AG20443 (cell line): ENCODE data around the gene SLC35D1.
A peak's percentile ranks its signal among the peaks of the same experiment; 100 is the strongest.

ENCODE experiments used
- DNase-seq: peaks from one replicate; pipeline ENCODE4 v3.0.0; 2012; ENCODE audit warnings: low spot score, mixed read lengths

SLC35D1 gene

DNA sequence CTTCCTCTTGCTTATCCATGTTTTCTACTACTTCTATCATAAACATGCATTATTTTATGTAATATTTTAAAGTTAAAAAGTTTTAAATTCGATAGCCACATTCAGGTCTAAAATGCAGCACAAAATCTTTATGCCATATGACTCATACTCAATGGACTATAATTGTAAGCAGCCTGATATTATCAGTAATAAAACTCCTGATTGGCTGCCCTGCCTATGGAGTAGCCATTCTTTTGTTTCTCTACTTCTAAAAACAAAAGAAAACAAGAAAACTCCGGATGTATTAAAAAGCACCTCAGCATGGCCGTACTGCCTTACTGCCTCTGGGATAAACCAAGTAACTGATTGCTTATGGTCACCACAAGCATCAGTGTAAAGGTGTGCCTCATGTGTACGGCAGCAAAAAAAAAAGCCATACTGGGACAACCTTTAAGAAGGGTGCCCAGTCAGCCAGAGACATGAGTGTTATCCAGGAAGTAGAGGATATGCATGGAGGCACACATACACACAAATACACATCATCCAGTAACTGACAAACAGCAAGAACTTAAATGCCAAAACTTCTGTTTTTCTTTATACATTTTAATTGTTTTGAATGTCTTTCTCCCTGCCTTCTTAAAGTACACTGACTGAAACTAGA lies 9.2 kb downstream of the SLC35D1 start:
- DNase-seq: no peak

DNA sequence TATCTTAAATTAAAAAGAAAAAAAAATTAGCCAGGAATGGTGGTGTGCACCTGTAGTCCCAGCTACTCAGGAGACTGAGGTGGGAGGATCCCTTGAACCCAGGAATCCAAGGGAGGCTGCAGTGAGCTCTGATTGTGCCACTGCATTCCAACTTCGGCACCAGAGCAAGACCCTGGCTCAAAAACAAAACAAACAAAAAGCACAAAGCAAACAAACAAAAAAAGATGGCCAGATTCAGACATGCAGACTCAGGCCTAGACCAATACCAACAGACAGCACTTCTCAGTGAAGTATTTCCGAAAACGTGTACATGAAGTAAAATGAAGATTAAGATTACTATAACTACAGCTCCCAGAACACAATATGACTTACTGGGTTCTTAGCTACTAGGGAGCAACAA lies 10.6 kb downstream of the SLC35D1 start:
- no peak for DNase-seq

DNA sequence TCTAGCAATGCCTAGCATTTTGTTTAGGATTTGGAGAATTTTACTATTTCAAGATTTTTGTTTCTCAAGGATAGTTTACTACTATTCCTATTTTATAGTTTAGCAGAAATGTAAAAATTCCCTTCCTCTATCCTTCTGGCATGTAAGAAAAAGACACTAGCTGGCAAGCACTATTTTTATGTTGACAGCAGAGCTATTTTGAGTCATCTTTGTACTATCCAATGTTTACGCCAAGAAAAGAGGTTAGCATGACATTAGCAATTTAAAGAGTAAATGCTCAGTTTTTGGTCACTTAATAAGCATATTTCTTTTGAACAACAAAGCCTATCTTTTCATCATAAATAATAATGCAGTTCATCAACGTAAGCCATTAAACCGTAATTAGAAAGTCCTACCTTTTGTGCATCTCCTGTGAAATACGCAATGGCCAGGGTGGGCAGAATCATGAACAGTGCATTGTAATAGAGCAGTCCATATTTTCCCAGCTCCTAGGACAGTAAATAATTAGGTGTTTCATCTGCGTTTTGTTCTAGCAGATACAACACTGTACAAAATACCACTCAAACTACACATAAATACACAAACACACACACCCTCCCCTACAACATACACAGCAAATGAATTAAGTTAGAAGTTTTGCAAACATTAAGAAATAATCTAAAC lies 12.0 kb downstream of the SLC35D1 start:
- peak; percentile 63 for DNase-seq

DNA sequence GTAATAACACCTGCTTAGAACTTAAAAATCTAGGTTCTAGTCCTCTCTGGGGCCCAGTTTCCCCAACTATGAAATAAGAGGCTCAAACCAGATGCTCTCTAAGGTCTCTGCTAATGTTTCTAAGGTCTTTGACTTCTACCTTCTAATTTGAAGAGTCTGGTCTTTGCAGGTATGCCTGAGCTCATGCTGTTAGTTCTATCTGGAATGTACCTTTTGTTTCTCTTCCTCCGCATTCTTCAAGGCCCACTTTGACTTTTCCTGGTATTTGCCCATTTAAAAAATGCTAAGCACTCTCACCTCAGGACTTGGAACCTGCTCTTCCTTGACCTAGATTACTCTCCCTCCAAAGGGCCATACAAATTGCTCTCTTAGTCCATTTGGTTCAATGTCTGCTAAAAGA lies 13.5 kb downstream of the SLC35D1 start:
- DNase-seq: no peak

DNA sequence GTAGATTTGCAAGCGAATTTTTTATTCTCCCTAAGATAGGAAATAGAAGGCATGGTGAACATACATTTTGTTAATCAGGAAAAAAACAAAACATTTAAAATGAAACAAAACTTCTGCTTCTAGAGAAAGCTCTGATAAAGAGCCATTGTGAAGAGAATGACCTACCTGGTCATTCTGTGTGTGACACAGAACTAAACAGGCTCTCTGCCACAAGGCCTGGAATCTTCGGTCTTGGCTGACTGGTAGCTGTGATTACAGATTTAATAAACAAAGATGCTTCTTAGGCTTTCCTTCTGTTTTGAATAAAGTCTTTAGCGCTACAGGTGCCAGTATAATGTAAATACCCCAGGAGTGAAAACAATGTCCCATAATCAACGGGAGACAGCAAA lies 22.1 kb downstream of the SLC35D1 start:
- DNase-seq: no peak

DNA sequence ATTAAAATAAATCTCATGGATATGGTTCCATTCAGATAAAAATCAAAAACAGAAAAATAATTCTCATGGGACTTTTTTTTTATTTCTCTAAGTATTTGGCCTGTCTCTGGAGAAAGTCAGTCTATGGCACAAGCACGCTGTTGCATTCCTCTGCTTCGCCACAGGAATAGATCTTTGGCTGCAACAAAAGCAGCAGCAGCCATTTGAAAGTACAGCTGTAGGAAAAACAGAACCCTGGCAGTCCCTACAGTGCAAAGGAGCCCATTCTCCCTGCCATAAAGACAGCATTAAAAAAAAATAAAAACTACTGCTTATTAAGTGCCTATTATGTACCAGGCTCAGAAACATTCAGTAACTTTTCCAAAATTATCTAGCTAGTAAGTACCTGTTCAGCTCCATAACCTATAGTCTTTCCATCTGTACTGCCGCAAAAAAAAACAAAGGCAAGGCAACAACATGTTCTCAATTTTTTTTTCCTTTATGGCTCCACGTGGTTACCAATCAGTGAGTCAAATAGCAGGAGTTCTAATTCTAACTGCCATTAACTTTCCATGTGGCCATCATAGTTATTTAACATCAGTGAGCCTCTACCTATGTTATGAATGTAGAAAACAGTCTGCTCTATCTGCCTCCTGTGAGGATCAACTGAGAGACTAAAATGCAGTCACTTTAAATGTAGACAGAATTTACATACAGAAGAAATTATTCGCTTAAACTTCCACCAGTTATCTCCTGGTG lies 22.7 kb downstream of the SLC35D1 start:
- DNase-seq: peak; percentile 41

DNA sequence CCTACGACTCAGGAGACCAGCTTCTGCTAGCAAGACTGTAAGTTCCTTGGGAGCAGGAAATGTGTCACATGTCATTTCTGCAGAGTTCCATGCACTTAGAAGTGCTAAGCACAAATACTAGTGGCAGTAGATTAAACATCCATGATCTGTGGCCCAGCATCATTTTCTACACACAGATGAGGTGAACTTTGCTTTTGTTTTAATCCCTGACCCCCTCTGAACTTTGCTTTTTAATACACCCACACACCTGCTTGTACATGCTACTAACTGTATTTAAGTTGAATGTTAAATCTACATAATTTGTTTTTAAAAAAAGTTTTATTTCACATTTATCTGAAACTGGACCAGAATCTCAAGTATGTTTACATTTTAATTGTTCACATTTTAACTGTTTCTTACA lies 24.5 kb downstream of the SLC35D1 start:
- DNase-seq: no peak

DNA sequence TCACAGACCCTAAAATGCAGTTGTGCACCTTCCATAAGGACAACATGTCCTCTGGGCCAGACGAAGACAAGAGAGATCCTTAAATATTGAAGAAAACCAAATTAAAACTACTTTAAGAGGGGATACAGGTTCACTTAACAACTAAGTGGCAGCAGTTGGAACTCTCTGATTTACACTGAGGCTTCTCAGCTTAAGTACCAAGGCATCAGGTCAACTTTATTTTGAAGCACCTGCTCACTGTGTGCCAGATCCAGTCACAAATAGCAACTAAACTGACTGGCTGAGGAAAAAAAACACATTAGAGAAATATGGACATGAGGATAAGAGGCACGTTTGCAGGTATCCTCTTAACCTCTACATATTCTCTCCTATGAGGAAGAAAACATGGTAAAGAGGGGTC lies 33.2 kb downstream of the SLC35D1 start:
- no peak for DNase-seq

DNA sequence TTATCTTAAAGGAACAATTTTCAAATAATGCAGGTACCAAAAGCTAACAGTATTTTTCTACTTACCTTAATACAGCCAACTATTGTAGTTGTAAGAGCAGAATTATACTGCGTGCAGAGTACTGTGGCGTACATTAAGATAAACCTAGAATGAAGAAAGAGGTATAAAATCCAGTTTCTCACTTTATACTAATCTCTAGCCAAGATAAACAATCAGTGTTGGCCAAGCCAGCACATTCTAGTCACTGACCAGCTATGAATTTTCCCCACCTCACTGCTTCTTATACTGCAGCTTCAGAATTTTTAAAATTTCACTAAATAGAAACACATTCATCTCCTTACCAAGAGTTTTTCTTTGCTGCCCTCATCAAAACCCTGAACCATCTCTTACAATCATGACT lies 33.6 kb downstream of the SLC35D1 start:
- peak; percentile 33 for DNase-seq

DNA sequence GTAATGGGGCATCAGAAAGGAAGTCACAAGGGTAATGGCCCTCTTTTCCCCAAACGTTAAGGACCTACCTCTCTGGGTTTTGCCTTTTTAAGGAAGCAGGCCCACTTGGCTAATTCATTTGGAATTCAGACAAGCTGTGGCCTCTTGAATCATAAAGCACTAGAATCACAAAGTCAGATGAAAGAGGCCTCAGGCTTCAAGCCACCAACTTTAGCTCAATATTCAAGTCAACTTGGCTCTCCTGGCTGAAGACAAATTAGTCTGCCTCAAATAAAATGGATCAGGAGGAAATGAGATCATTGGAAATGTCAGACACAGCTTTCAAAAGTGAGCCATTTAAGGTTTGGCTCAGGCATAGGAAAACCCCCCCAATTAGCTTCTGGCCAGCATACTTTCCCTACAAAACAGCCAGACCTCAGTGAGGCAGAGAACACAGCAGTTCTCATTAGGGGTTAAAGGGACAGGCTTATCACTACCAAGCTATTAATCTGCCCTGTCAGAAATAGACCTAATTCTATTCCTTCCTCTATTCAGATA lies 34.3 kb downstream of the SLC35D1 start:
- peak; percentile 49 for DNase-seq

DNA sequence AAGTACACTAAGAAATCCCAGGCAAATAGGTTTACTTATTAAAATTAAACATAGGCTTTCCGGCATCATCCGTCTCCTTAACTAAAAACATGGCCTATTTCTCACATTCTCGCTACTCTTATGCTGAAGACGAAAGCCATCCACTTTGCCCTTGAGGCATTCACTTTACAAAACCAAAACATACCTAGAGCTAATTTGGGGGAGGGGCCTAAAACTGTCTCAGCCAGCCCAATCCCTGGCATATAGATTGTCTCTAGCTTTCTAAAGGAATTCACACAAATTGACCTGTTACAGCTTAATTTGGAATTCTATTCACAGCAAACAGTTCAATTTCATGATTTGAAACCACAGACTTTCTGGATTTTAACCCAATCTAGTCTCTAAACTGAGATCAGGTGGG lies 34.8 kb downstream of the SLC35D1 start:
- no peak for DNase-seq

DNA sequence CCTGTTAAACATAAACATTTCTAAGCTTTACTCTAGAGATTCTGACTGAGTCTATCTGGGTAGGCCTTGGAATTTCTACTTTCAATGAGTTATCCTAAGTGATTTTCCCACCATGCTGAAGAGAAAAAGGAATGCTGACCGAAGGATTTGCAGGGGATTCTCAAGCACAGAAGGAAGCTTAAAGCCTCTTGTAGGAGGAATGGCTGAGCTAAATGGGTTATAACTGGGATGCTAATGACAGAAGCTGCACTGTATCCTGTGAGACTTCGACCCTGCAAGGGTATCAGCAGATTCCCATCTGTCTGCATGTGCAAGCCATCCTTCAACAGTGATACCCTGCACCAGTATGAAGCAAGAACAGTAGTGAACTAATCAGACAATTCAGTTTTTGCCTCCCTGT lies 35.4 kb downstream of the SLC35D1 start:
- DNase-seq: no peak

DNA sequence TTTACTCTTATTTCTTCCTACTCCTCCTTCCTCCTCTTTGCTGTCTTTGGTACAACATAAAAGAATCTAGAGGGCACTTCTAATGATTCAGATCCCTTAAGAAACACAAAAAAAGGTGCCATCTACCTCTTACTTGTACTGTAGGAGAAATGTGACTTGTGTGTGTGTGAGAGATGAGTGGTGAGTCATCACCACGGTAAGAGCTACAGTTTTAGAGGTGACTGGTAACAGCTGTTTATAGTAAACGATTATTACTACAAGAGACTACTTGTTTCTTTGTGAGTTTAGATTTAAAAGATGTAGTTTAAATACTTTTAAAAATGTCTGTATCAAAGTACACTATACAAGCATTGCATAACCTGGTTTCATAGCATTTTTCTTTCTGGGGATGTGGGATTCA lies 40.4 kb downstream of the SLC35D1 start:
- no peak for DNase-seq

DNA sequence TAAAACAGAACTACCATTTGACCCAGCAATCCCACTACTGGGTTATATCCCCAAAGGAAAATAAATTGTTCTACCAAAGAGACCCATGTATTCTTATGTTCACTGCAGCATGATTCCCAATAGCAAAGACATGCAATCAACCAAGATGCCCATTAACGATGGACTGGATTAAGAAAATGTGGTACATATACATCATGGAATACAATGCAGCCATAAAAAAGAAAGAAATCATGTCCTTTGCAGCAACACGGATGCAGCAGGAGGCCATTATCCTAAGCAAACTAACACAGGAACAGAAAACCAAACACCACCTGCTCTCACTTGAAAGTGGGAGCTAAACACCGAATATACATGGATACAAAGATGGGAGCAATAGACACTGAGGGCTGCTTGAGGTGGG lies 44.2 kb downstream of the SLC35D1 start:
- no peak for DNase-seq

DNA sequence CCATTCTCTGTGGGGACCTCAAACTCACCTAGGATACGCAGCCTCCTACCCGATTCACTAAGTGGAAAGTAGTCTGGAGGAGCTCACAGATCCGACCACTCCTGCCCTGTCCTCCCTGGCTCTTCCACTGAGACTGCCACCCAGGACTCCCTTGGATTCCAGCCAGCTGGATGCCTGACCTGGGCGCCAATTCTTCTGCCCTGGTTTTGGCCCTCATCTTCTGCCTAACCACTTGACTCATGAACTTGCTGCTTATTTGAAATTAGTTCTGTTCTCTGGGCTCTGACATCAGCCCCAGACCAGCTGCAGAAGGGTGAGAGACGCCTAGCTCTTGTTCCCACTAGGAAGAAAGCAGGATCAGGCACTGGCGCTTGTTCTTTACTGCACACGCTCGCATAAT lies 48.9 kb downstream of the SLC35D1 start:
- DNase-seq: no peak

DNA sequence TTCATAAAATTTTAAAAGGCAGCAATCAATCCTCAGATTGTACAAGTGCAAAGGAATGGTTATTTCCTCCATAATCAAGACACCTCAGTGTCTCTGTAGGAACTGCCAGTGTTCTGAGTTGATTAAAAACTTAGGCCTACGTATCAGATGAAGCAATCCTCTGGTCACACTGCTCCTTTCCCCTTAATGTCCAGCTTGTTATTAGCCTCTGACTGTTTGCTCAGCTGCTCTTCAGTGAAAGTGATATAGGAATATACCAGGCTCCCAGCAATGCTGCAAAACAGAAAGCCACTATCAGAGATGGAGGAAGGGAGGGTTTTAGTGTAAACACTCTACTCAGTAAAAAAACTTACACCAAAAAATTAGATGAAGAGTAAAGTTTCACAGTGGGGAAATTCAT lies 49.8 kb downstream of the SLC35D1 start:
- DNase-seq: no peak

DNA sequence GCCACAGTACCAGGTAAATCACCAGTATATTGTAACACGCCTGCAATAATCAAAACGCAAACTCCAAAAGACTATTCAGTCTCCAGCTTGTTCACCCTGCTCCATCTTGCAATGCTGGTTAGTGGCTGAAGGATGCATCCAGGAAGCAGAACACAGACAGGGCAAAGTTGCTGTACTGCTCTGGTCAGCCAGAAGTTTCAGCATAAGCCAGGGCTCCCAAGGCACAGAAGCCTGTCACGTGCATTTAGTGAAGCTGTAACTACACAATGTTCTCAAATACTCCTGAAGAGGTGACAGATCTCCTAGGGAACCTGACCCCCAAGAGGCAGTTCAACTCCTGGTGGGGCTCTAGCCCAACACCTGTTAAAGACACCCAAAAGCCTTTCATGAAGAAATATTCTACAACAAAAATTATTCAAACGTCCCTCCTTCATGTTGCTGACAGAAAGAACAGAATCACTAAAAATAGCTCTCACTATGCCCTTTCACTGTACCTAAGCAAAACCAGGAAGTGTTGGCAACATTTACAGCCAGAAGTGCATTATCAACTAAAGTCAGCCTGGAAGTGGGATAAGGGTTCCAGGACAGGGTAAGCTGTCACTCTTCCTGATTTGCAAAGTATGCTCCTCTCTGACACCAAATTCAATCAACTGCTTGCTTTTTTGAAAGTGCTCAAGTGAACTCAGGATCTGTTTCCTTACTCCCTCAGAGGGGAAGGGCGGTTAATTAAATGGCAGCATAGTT lies 52.1 kb downstream of the SLC35D1 start:
- DNase-seq: no peak

DNA sequence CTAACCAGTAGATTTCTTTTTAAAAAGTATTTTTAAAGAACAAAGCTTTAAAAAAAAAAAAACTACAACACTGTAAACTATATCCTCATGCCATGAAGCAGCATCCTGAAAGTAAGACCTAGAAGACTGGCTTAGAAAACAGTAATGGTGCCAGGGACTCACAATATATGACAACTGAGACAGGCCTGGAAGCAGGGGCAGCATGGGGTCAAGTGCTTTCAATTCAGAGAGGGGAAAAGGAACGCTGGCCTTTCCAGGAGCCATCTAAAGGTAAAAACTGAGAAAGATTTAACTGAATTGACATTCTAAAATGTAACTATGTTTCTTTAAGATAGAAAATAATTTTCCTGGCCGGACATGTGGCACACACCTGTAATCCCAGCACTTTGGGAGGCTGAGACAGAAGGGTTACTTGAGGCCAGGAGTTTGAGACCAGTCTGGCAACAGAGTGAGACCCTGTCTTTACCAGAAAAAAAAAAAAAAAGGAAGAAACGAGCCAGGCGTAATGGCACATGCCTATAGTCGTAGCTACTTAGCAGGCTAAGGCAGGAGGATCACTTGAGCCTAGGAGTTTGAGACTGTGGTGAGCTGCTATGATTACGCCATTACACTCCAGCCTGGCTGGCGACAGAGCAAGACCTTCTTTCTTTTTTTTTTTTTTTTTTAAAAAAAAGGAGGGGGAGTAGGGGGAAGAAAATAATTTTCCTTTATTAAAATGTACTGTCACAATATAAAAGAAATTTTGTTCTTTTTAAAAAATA lies 54.1 kb downstream of the SLC35D1 start:
- DNase-seq: no peak

DNA sequence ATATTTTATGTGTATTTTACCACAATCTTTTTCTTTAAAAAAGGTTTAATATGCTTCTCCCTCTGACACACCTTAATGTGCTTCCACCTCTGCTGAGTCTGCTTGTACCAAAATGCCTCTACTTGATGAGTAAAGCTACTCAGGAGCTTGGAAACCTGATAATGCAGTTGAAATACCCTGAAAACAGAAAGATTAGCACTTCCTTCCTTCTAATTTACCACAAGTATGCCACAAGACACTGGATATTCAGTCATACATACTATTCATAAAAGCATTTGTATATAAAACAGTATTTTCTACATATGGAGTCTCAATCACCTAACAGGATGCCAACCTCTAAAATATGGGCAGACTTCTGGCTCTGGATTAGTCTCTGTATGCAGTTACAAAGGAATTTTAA lies 55.0 kb downstream of the SLC35D1 start:
- DNase-seq: no peak

DNA sequence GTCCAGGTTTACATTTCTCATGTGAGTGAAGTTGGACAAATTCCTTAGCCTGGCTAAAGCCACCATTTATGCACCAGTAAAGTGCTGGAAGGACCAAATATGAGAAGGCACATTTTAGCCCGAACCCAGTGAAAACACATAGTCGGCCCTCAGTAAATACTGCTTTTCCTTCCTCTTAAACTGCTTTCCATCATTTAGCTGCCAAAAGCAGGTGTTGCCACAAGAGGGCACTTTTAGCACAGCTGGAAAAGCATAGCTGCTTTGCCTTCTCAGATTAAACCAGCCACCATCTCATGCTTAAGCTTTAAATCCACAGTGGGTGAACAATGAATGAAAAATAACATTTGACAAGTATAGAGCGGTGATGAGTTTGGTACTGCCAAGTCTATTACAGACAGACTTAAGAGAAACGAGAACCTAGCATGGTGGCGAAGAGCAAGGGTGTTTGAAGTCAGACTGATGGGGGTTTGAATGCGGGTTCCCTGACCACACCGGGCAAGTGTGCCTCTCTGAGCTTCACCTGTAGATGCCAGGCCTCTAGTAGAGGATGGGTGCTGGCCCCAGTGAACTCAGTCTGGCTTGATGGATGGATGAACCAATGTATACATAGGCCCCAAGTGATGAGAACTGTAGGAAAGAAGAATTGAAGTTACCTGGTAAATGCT lies 57.8 kb downstream of the SLC35D1 start:
- peak; percentile 66 for DNase-seq

DNA sequence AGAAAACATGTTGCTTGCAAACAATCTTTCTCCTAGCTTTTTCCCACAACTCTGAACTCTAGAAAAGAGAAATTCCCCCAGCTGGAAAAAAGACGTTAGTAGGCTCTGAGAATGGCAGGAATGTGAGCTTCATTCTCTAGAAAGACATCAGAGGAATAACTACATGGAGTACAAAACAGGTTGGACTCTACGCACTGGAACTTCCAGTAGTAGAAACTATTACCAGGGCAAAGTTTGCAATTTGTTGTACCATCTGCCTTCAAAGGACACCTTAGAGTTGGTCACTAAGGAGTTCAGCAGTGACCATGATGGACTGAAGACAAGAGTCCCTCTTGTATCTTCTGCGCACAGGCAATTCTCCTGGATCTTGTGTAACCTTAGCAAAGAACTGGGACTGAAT lies 60.9 kb downstream of the SLC35D1 start:
- DNase-seq: no peak
